H1 (cell line): Measurements from ENCODE around the gene GUCY2C. TPM values are rescaled to one million over a fixed set of nuclear protein-coding genes. Genes with fewer than 3 reads are reported as not detected.

Experiments
- TAF1 ChIP-seq: IDR thresholded peaks from 2 replicates; pipeline ENCODE4 v1.6.1; 2011; ENCODE audit warnings: mild to moderate bottlenecking, low read depth, low read length
- TAF7 ChIP-seq: optimal IDR thresholded peaks from 2 replicates; pipeline ENCODE3; 2011; ENCODE audit warnings: low read depth, mild to moderate bottlenecking, inconsistent platforms, low read length, moderate library complexity, borderline replicate concordance
- polyA plus RNA-seq, 7 experiments: library from polyadenylated mRNA; depleted of rRNA in 3 of 7; stranded (reverse) in 5 of 7; unstranded in 2 of 7; fragments of >200 nt in 5 of 7; fragments of 200-250 nt in 2 of 7; gene quantifications; 1 replicate in 5 of 7; 2 replicates in 1 of 7; 4 replicates in 1 of 7; pipeline versions ENCODE4 v1.2.1 to v1.2.3, GENCODE V29; 2011 to 2013; ENCODE audit warnings: missing spikeins in 2 of 7, mixed read lengths in 2 of 7
- total RNA-seq: library from RNA; stranded (reverse); fragmentation: NEBNext Ultra II Directional; extraction: Animal tissue kit (Norgen Biotek cat#: 25700); gene quantifications from 2 replicates; pipeline ENCODE4 v1.2.1, GENCODE V29; 2021

The GUCY2C gene
- total and polyA plus RNA-seq, 2 of the 8 experiments (the other 6 are each of a cell fraction or from before 2014, with no cell fraction given), result 1.9 to 3.2 TPM

GRCh38 chr12:14665354-14666348 lies 30.7 kb downstream of the GUCY2C start (continued):
- TF ChIP-seq TAF1, result 0 out of 2 replicates have a peak, but pooled peaks have one; percentile 32
- no peak for TF ChIP-seq TAF7
